SK-N-SH (cell line): ENCODE measurements around the gene SNCAIP. TPM values are rescaled to one million over a fixed set of nuclear protein-coding genes. Genes with fewer than 3 reads are reported as not detected.

Experiments
- CTCF ChIA-PET: fragments of 300-600, 350-600 bp; formaldehyde crosslinking; extraction: SDS; loops from one replicate; lab custom pipeline; 2021; lab: Yijun Ruan, JAX
- POLR2A ChIA-PET: fragments of 350-600 bp; sonication (Branson Sonifier 250); formaldehyde crosslinking; extraction: SDS; loops from one replicate; lab custom pipeline; 2020; ENCODE audit warnings: antibody characterized with exemption, inconsistent platforms; lab: Yijun Ruan, JAX
- DNase-seq: peaks from one replicate; pipeline ENCODE4 v3.0.0; 2012
- H2AFZ ChIP-seq: fragments of 200-600 bp; sonication (generic); 2 replicates; pipeline ENCODE4 v1.8.1; 2016; ENCODE audit warnings: antibody characterized with exemption, mild to moderate bottlenecking, low read depth
- H3F3A ChIP-seq: fragments of 200-600 bp; sonication (generic); replicated peaks from 2 replicates; pipeline ENCODE3; 2016; ENCODE audit warnings: antibody characterized with exemption, mild to moderate bottlenecking; ENCODE audit not compliant: insufficient read depth
- H3K27ac ChIP-seq, 2 experiments: fragments of 200-500 bp in 1 of 2; fragments of 200-600 bp in 1 of 2; sonication (Bioruptor generic) in 1 of 2; sonication (generic), shearing (Covaris generic) in 1 of 2; 2 replicates each; pipeline versions ENCODE4 v1.5.1 to v1.6.1; 2014 to 2016; ENCODE audit warnings: low read depth in 2 of 2, inconsistent platforms in 1 of 2, low read length in 1 of 2, mild to moderate bottlenecking in 1 of 2, mixed read lengths in 1 of 2
- H3K27me3 ChIP-seq: fragments of 200-600 bp; sonication (generic), shearing (Covaris generic); 2 replicates; pipeline ENCODE4 v1.6.1; 2016; ENCODE audit warnings: mixed run types; ENCODE audit not compliant: insufficient read depth
- H3K36me3 ChIP-seq, 2 experiments: fragments of 200-500 bp in 1 of 2; fragments of 200-600 bp in 1 of 2; sonication (Bioruptor generic) in 1 of 2; sonication (generic) in 1 of 2; replicated peaks in 1 of 2; 2 replicates each; pipeline versions ENCODE3 to v1.5.1; 2014 to 2016; ENCODE audit warnings: low read length in 1 of 2, mild to moderate bottlenecking in 1 of 2; ENCODE audit not compliant: insufficient read depth in 2 of 2, control insufficient read depth in 1 of 2
- H3K4me1 ChIP-seq, 2 experiments: fragments of 200-500 bp in 1 of 2; fragments of 200-600 bp in 1 of 2; sonication (Bioruptor generic) in 1 of 2; sonication (generic), shearing (Covaris generic) in 1 of 2; 2 replicates each; pipeline versions ENCODE4 v1.5.1 to v1.6.1; 2014 to 2016; ENCODE audit warnings: low read depth in 1 of 2, low read length in 1 of 2, mixed run types in 1 of 2; ENCODE audit not compliant: insufficient read depth in 2 of 2, control insufficient read depth in 1 of 2
- H3K4me2 ChIP-seq: fragments of 200-600 bp; sonication (generic), shearing (Covaris generic); 2 replicates; pipeline ENCODE4 v1.6.1; 2017; ENCODE audit warnings: mixed run types
- H3K4me3 ChIP-seq, 2 experiments: fragments of 200-500 bp in 1 of 2; fragments of 200-600 bp in 1 of 2; sonication (Bioruptor generic) in 1 of 2; sonication (generic), shearing (Covaris generic) in 1 of 2; 2 replicates each; pipeline versions ENCODE4 v1.5.1 to v1.8.1; 2014 to 2016; ENCODE audit warnings: low read depth in 2 of 2, inconsistent platforms in 1 of 2, low read length in 1 of 2, mild to moderate bottlenecking in 1 of 2, mixed read lengths in 1 of 2, moderate library complexity in 1 of 2
- H3K79me2 ChIP-seq: fragments of 200-600 bp; sonication (generic); 2 replicates; pipeline ENCODE4 v1.8.1; 2017; ENCODE audit warnings: mild to moderate bottlenecking; ENCODE audit not compliant: insufficient read depth
- H3K9ac ChIP-seq: fragments of 200-600 bp; sonication (generic); 2 replicates; pipeline ENCODE4 v1.6.1; 2017; ENCODE audit warnings: mixed run types
- H3K9me2 ChIP-seq: fragments of 200-600 bp; sonication (generic); 2 replicates; pipeline ENCODE4 v1.6.1; 2017; ENCODE audit warnings: mixed run types
- H3K9me3 ChIP-seq: fragments of 200-600 bp; sonication (generic); 2 replicates; pipeline ENCODE4 v1.6.1; 2017; ENCODE audit warnings: mixed run types, mild to moderate bottlenecking, moderate library complexity
- H4K20me1 ChIP-seq: fragments of 200-600 bp; sonication (generic); 2 replicates; pipeline ENCODE4 v1.6.1; 2017; ENCODE audit warnings: mild to moderate bottlenecking, mixed run types; ENCODE audit not compliant: insufficient read depth
- CHD2 ChIP-seq: fragments of 150-350 bp; IDR thresholded peaks from 2 replicates; pipeline ENCODE4 v1.6.1; 2018; ENCODE audit warnings: low read length; ENCODE audit not compliant: partially characterized antibody
- ELF1 ChIP-seq: IDR thresholded peaks from 2 replicates; pipeline ENCODE4 v1.4.0; 2012
- EZH2phosphoT487 ChIP-seq: fragments of 200-600 bp; sonication (generic); IDR thresholded peaks from 2 replicates; pipeline ENCODE4 v1.6.1; 2017; ENCODE audit warnings: low read depth, mixed run types, mild to moderate bottlenecking, antibody characterized with exemption, moderate library complexity, borderline replicate concordance
- FOSL2 ChIP-seq: IDR thresholded peaks from 2 replicates; pipeline ENCODE4 v1.4.0; 2012; ENCODE audit warnings: low read depth, mild to moderate bottlenecking, moderate library complexity, borderline replicate concordance
- FOXJ3 ChIP-seq: sonication (generic); formaldehyde crosslinking; IDR thresholded peaks from 2 replicates; pipeline ENCODE4 v1.5.1; 2020; ENCODE audit warnings: mild to moderate bottlenecking, missing genetic modification reagents
- GABPA ChIP-seq: IDR thresholded peaks from 2 replicates; pipeline ENCODE4 v1.4.0; 2012; ENCODE audit warnings: low read depth, mild to moderate bottlenecking
- IRF3 ChIP-seq: fragments of 150-350 bp; IDR thresholded peaks from 2 replicates; pipeline ENCODE4 v1.6.1; 2016; ENCODE audit warnings: mild to moderate bottlenecking, low read depth, low read length
- MEF2A ChIP-seq: IDR thresholded peaks from 2 replicates; pipeline ENCODE4 v1.4.0; 2012; ENCODE audit warnings: low read depth, borderline replicate concordance
- MXI1 ChIP-seq: IDR thresholded peaks from 2 replicates; pipeline ENCODE4 v1.6.1; 2012; ENCODE audit warnings: mild to moderate bottlenecking, low read depth, low read length, improper control_type of control experiment
- NFIC ChIP-seq: IDR thresholded peaks from 2 replicates; pipeline ENCODE4 v1.4.0; 2012; ENCODE audit warnings: borderline replicate concordance
- NRF1 ChIP-seq: IDR thresholded peaks from 2 replicates; pipeline ENCODE4 v1.6.1; 2012; ENCODE audit warnings: low read depth, mild to moderate bottlenecking, low read length
- RXRA ChIP-seq: IDR thresholded peaks from 2 replicates; pipeline ENCODE4 v1.4.0; 2012; ENCODE audit warnings: low read depth, mild to moderate bottlenecking, borderline replicate concordance
- SMC3 ChIP-seq: IDR thresholded peaks from 2 replicates; pipeline ENCODE4 v1.6.1; 2012; ENCODE audit warnings: low read depth, low read length, improper control_type of control experiment
- TCF12 ChIP-seq: IDR thresholded peaks from 2 replicates; pipeline ENCODE4 v1.4.0; 2012
- TEAD4 ChIP-seq: IDR thresholded peaks from 2 replicates; pipeline ENCODE4 v1.4.0; 2012; ENCODE audit warnings: mild to moderate bottlenecking, borderline replicate concordance; ENCODE audit not compliant: insufficient read depth
- YY1 ChIP-seq: IDR thresholded peaks from 2 replicates; pipeline ENCODE4 v1.4.0; 2012; ENCODE audit warnings: low read depth, mild to moderate bottlenecking
- WGBS: methylation state at CpG from one replicate; pipeline ENCODE4 v1.1.6; 2017; ENCODE audit warnings: low lambda C conversion rate; 5-methylcytosine and 5-hydroxymethylcytosine counted together
- polyA plus RNA-seq, 3 experiments: library from polyadenylated mRNA; depleted of rRNA; stranded (reverse); fragments of >200 nt; gene quantifications; 2 replicates each; pipeline ENCODE4 v1.2.3, GENCODE V29; 2012
- TF ChIP-seq, protein P1 (sequence below): fragments of 200-600 bp; sonication (generic); IDR thresholded peaks from 2 replicates; pipeline ENCODE4 v1.6.1; 2017; ENCODE audit warnings: antibody characterized with exemption, mild to moderate bottlenecking, moderate library complexity
- TF ChIP-seq, protein P2 (sequence below): IDR thresholded peaks from 2 replicates; pipeline ENCODE4 v1.4.0; 2012; ENCODE audit warnings: low read depth

SNCAIP gene
- polyA plus RNA-seq, 1 of the 3 experiments (the other 2 are of a cell fraction), result not detected

GRCh38 chr5:122424132-122424531 is 112.1 kb downstream of the SNCAIP start:
- WGBS, result 14% methylated on average over 1 of the region's 1 CpG
- no peaks in the 10 kb centered on the region for H3K27me3 ChIP-seq
- CTCF ChIA-PET, result interaction anchor here (2.8 to 4.8 kb wide), 2 partner anchors 9 to 228 kb away, joined by 12 to 28 read pairs; no protein-coding TSS in a partner anchor

GRCh38 chr5:122426301-122426700 is 114.3 kb downstream of the SNCAIP start:
- DNase-seq, result no peak
- Histone ChIP-seq H3K79me2 (no peaks in the 10 kb centered on the region), H3K4me3 (no peak overlapping the region), H3K4me1 (peaks cover 0 to 4% of the 10 kb centered on the region in 2 experiments; a peak in 1 of 4 replicates), H3K36me3 (no peaks in the 10 kb centered on the region), H3K9me3 (no peaks in the 10 kb centered on the region), H3K9ac (no peak overlapping the region), H3K4me2 (no peak overlapping the region), H3F3A (no peaks in the 10 kb centered on the region), H3K9me2 (no peaks in the 10 kb centered on the region), H4K20me1 (no peaks in the 10 kb centered on the region), H2AFZ (no peak overlapping the region), H3K27me3 (no peaks in the 10 kb centered on the region), H3K27ac (no peak overlapping the region)
- no peak for TF ChIP-seq NRF1
- TF ChIP-seq ELF1, result no peak
- TF ChIP-seq IRF3, result no peak
- no peak for TF ChIP-seq YY1
- TF ChIP-seq FOSL2, result no peak
- TF ChIP-seq, protein P1, sequence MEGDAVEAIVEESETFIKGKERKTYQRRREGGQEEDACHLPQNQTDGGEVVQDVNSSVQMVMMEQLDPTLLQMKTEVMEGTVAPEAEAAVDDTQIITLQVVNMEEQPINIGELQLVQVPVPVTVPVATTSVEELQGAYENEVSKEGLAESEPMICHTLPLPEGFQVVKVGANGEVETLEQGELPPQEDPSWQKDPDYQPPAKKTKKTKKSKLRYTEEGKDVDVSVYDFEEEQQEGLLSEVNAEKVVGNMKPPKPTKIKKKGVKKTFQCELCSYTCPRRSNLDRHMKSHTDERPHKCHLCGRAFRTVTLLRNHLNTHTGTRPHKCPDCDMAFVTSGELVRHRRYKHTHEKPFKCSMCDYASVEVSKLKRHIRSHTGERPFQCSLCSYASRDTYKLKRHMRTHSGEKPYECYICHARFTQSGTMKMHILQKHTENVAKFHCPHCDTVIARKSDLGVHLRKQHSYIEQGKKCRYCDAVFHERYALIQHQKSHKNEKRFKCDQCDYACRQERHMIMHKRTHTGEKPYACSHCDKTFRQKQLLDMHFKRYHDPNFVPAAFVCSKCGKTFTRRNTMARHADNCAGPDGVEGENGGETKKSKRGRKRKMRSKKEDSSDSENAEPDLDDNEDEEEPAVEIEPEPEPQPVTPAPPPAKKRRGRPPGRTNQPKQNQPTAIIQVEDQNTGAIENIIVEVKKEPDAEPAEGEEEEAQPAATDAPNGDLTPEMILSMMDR, result no peak
- TF ChIP-seq, protein P2, sequence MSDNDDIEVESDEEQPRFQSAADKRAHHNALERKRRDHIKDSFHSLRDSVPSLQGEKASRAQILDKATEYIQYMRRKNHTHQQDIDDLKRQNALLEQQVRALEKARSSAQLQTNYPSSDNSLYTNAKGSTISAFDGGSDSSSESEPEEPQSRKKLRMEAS, result no peak
- TF ChIP-seq CHD2, result no peak
- no peak for TF ChIP-seq RXRA
- TF ChIP-seq MEF2A, result no peak
- no peak for TF ChIP-seq GABPA
- no peak for TF ChIP-seq MXI1
- no peak for TF ChIP-seq EZH2phosphoT487
- no peak for TF ChIP-seq NFIC
- no peak for TF ChIP-seq TCF12
- TF ChIP-seq TEAD4, result no peak
- ChIA-PET CTCF (interaction anchor here (1.2 to 4.8 kb wide), 3 partner anchors 11 to 230 kb away, joined by 3 to 28 read pairs (median 12); no protein-coding TSS in a partner anchor), POLR2A (no interaction called here)
- 43% methylated on average over 3 of the region's 3 CpGs for whole genome bisulfite sequencing

More at GRCh38 chr5:122424132-122424531, 112.1 kb downstream of the SNCAIP start:
- no peak overlapping the region for H3K27ac ChIP-seq
- no peaks in the 10 kb centered on the region for H3K9me3 ChIP-seq
- no peak overlapping the region for H3K9ac ChIP-seq
- H3K9me2 ChIP-seq, result no peaks in the 10 kb centered on the region
- no peaks in the 10 kb centered on the region for H3K36me3 ChIP-seq
- no peaks in the 10 kb centered on the region for H4K20me1 ChIP-seq
- no peak overlapping the region for H3K4me3 ChIP-seq
- H3K4me2 ChIP-seq, result no peak overlapping the region
- H3K79me2 ChIP-seq, result no peaks in the 10 kb centered on the region
- TF ChIP-seq SMC3 (no peak), GABPA (no peak), FOXJ3 (CRISPR knock-in tag) (no peak), MEF2A (no peak)
- TF ChIP-seq, all 33 proteins: peak for 0
- H3K4me1 ChIP-seq, result peaks cover 0 to 5% of the 10 kb centered on the region in 2 experiments; a peak in 1 of 4 replicates
- POLR2A ChIA-PET, result no interaction called here
- DNase-seq, result no peak
- no peak overlapping the region for H2AFZ ChIP-seq
- no peaks in the 10 kb centered on the region for H3F3A ChIP-seq
